OCI-LY3 (cell line): ENCODE measurements around the gene RAB11FIP4.

Experiments used
- EZH2phosphoT487 ChIP-seq: fragments of 200-600 bp; shearing (Covaris generic); IDR thresholded peaks from 2 replicates; pipeline ENCODE4 v1.6.1; 2018; ENCODE audit warnings: antibody characterized with exemption, mixed run types, low read depth
- TF ChIP-seq, protein P1 (sequence below): fragments of 200-600, 300-600 bp; sonication (generic); IDR thresholded peaks from 2 replicates; pipeline ENCODE4 v1.5.1; 2014; ENCODE audit warnings: antibody characterized with exemption, low read length, low read depth

GRCh38 chr17:31427684-31428083 is 36.2 kb downstream of the RAB11FIP4 start:
- TF ChIP-seq, protein P1, sequence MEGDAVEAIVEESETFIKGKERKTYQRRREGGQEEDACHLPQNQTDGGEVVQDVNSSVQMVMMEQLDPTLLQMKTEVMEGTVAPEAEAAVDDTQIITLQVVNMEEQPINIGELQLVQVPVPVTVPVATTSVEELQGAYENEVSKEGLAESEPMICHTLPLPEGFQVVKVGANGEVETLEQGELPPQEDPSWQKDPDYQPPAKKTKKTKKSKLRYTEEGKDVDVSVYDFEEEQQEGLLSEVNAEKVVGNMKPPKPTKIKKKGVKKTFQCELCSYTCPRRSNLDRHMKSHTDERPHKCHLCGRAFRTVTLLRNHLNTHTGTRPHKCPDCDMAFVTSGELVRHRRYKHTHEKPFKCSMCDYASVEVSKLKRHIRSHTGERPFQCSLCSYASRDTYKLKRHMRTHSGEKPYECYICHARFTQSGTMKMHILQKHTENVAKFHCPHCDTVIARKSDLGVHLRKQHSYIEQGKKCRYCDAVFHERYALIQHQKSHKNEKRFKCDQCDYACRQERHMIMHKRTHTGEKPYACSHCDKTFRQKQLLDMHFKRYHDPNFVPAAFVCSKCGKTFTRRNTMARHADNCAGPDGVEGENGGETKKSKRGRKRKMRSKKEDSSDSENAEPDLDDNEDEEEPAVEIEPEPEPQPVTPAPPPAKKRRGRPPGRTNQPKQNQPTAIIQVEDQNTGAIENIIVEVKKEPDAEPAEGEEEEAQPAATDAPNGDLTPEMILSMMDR = no peak
- TF ChIP-seq EZH2phosphoT487 = no peak
